Measurements from ENCODE around the gene DPY19L1.
"Not testable (repeated sequence)": the region's sequence is repeated elsewhere in the genome, so short reads cannot be mapped to it uniquely, and the experiment has no call there.

DPY19L1 gene

DNA sequence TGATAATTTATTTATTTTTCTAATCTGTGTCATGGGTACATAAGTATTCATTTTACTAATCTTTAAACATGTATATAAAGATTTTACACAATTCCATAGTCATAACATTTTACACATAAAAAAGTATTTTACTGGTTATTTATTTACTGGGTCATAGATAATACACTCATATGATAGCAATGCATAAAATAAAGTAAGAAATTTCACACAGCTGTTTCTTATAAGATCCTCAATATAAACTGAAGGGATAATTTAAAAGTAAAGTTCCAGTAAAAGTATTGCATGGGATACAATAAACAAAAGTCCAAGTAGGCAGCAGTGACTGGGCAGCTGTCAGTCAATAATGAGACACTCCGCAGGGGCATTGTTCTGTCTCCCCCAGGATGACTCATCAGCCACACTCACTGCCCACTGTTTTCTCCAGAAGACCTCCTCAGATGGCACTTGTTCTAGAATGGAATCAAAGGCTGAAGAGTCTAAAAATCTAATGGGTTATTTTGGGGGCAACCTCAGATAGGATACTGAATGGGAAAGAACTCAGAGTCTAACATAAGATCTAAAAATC lies 32.7 kb downstream of the DPY19L1 start:
- Histone ChIP-seq H3K27ac (no peak overlapping the region), H3K27me3 (no peaks in the 10 kb centered on the region), H3K36me3 (no peaks in the 10 kb centered on the region), H3K4me1 (ENCODE audit: control insufficient read depth in 1 of 2, insufficient read depth in 1 of 2, low read depth in 1 of 2, low read length in 1 of 2) (peaks cover 0 to 11% of the 10 kb centered on the region in 2 experiments), H3K4me3 (ENCODE audit: low read depth in 1 of 2, low read length in 1 of 2) (no peak overlapping the region), H3K9me3 (no peaks in the 10 kb centered on the region)
- TF ChIP-seq, protein P1, sequence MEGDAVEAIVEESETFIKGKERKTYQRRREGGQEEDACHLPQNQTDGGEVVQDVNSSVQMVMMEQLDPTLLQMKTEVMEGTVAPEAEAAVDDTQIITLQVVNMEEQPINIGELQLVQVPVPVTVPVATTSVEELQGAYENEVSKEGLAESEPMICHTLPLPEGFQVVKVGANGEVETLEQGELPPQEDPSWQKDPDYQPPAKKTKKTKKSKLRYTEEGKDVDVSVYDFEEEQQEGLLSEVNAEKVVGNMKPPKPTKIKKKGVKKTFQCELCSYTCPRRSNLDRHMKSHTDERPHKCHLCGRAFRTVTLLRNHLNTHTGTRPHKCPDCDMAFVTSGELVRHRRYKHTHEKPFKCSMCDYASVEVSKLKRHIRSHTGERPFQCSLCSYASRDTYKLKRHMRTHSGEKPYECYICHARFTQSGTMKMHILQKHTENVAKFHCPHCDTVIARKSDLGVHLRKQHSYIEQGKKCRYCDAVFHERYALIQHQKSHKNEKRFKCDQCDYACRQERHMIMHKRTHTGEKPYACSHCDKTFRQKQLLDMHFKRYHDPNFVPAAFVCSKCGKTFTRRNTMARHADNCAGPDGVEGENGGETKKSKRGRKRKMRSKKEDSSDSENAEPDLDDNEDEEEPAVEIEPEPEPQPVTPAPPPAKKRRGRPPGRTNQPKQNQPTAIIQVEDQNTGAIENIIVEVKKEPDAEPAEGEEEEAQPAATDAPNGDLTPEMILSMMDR (IDR thresholded peaks at IDR 0.05): no peak

DNA sequence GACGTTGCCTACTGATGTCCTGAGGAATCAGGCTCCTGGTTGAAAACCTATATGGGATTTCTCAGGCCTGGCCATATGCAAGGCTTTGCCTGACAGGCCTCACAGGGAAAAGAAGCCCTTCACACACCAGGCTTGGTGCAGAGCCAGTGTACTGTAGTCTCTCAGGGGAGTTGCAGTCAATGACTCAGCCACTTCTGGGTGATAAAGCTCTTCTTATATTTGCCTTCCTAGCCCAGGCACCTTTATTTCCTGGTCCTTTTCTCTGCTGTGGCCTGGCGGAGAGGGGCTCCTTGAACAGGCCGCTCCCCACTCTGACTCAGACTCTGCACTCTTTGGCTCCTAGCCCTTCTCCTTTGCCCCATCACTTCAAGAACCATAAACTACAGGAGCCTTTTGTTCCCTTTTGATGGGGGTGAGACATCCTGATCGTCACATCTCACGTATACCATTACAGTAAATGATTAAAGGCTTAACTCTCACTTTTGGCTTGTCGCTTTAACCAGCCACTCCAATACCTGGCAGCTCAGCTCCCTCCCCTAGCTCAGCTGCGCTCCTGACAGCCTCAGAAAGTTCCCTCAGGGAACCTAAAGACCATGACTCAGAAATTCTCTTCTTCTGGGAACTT lies 33.5 kb downstream of the DPY19L1 start:
- Histone ChIP-seq H3K36me3 (no peaks in the 10 kb centered on the region), H3K4me3 (ENCODE audit: low read depth in 1 of 2, low read length in 1 of 2) (no peak overlapping the region), H3K27ac (no peak overlapping the region), H3K9me3 (no peaks in the 10 kb centered on the region), H3K4me1 (ENCODE audit: control insufficient read depth in 1 of 2, insufficient read depth in 1 of 2, low read depth in 1 of 2, low read length in 1 of 2) (peaks cover 0 to 11% of the 10 kb centered on the region in 2 experiments), H3K27me3 (no peaks in the 10 kb centered on the region)
- TF ChIP-seq, protein P1 (IDR thresholded peaks at IDR 0.05): no peak

DNA sequence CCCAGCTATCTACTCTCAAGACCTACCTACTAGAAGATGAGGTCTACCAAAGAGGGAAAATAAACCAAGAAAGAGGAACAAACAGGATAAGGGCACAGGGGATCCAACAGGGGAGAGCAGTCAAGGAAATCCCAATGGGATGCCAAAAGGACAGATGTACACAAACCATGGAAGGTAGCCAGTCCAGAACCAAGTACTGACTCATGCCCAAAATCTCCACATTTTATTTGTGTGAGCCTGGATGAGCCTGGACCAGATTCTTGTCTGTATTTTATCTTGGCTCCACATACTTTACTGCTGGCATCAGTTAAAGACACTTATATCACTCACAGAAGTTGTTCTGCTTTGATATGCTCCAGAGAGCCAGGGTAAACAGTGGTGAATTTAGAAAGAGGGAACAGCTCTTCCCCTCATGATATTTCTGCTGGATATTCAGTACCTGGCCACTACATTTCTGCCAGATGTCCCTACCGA lies 34.1 kb downstream of the DPY19L1 start:
- not testable (repeated sequence) for H3K27ac ChIP-seq, H3K9me3 ChIP-seq
- peaks cover 0 to 11% of the 10 kb centered on the region in 2 experiments for H3K4me1 ChIP-seq (ENCODE audit: control insufficient read depth in 1 of 2, insufficient read depth in 1 of 2, low read depth in 1 of 2, low read length in 1 of 2)

DNA sequence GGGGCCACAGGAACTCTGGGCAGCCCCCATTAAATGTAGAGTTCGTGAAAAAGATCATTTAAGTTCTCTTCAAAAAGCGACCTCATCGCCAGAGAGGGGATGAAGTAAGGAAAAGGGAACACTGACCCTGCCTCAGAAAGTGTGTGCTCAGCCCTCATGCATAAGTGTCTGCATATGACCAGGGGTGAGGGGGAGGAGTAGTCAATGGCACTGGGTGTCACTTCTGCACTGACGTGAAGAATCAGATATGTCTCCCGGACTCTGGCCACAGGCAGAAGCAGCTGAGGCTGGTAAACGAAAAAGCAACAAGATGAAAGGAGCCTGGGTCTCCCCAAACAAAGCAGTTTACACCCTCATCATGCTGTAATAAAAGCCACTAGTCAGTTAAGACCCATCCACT lies 39.0 kb downstream of the DPY19L1 start:
- H3K27ac ChIP-seq; H3K4me3 ChIP-seq (ENCODE audit: low read depth in 1 of 2, low read length in 1 of 2); H3K27me3 ChIP-seq; H3K4me1 ChIP-seq (ENCODE audit: control insufficient read depth in 1 of 2, insufficient read depth in 1 of 2, low read depth in 1 of 2, low read length in 1 of 2); H3K9me3 ChIP-seq; H3K36me3 ChIP-seq: not testable (repeated sequence)

More for the DNA sequence above, 34.1 kb downstream of the DPY19L1 start:
- not testable (repeated sequence) for H3K36me3 ChIP-seq; H3K4me3 ChIP-seq (ENCODE audit: low read depth in 1 of 2, low read length in 1 of 2); H3K27me3 ChIP-seq

DNA sequence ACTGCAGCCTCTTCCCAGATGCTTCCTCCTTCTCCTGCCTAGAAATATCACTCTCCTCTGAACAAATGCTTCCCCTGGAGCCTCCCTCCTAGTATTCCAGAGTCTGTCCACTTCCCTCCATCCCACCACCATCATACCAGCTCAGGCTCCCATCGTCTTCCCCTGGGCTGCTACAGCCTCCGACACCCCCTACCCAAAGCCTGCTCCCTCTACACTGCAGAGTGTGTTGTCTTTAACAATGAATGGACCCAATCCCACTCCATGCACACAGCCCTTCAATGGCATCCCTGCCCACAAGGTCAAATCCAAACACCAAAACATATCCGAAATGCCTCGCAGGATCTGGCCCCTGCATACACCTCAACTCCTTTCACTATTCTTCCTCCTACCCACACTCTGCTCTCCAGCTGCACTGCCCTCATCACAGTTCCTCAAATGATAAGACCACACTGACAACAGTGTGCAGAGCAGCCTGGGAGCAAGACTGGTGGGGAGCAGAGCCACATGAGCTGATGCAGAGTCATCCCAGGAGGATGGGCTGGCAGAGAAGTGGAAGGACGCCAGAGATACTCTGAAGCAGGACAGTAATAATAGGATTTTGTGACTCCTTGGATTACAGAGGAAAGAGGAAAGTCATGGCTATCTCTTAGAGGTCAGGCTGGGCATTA lies 40.7 kb downstream of the DPY19L1 start:
- H3K27me3 ChIP-seq; H3K27ac ChIP-seq; H3K9me3 ChIP-seq; H3K4me1 ChIP-seq (ENCODE audit: control insufficient read depth in 1 of 2, insufficient read depth in 1 of 2, low read depth in 1 of 2, low read length in 1 of 2); H3K4me3 ChIP-seq (ENCODE audit: low read depth in 1 of 2, low read length in 1 of 2); H3K36me3 ChIP-seq: not testable (repeated sequence)

DNA sequence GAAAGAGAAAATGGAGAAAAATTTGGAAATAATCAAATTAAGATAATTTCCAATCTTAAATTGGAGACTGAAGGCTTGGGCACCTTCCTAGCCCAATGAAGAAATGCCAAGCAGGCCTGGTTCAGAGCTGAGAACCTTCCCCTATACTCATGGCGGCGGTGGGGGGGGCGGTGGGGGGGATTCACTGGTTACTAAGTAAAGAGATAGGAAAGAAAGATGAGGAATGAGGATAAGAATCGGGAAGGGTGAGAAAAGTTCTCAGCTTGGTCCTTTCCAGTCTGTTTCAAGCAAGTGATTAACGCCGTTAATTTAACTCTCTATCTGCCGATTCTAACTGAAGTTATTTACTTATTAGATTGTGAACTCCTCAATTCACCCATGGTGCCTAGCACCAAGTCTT lies 41.5 kb downstream of the DPY19L1 start:
- TF ChIP-seq, protein P1 (IDR thresholded peaks at IDR 0.05): no peak
- H3K4me1 ChIP-seq (ENCODE audit: control insufficient read depth in 1 of 2, insufficient read depth in 1 of 2, low read depth in 1 of 2, low read length in 1 of 2): no peaks in the 10 kb centered on the region

More for the DNA sequence above, 41.5 kb downstream of the DPY19L1 start:
- no peaks in the 10 kb centered on the region for H3K36me3 ChIP-seq
- H3K4me3 ChIP-seq (ENCODE audit: low read depth in 1 of 2, low read length in 1 of 2): no peak overlapping the region
- H3K27ac ChIP-seq: no peak overlapping the region
- H3K9me3 ChIP-seq: no peaks in the 10 kb centered on the region
- no peaks in the 10 kb centered on the region for H3K27me3 ChIP-seq
